ENCODE results near the gene SLC48A1. TPM values are rescaled to one million over a fixed set of nuclear protein-coding genes. Genes with fewer than 3 reads are reported as not detected.

SLC48A1 gene
- polyA plus RNA-seq, 1 donor (not counting 4 experiments of a cell fraction or from before 2014, with no cell fraction given) = 8.1 TPM

DNA sequence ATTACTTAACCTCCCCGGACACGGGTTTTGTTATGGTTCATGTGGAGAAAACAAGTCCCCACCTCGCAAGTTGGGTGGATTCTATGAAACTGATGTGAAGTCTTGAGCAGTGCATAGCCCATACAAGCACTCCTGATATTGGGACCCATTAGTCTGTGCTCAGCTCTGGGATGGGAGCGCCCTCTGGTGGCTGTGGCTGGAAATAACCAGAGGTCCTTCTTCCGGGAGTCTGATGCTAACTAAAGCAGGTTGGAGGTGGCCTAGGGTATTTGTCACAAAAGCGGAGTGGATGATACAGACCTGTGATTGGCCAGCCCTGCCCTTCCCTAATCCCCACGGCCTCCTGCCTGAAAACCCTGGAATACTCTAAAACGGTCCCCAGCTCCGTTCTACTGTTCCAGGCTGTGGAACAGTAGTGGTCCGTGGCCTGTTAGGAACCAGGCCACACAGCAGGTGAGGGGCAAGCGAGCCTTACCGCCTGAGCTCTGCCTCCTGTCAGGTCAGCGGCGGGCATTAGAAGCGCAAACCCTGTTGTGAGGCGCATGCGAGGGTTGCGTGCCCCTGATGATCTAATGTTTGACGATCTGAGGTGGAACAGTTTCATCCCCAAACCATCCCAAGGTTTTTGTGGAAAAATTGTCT, 6.4 kb downstream of the SLC48A1 start:
- Histone ChIP-seq H3K4me2 (ENCODE audit: control insufficient read depth, extremely low read depth, insufficient read depth, low read depth, low read length) (no peak overlapping the region), H4K20me1 (ENCODE audit: control insufficient read depth, extremely low read depth, insufficient read depth, low read length) (no peaks in the 10 kb centered on the region), H3K27me3 (ENCODE audit: control insufficient read depth, extremely low read depth, insufficient read depth, low read length) (no peaks in the 10 kb centered on the region), H3K9me3 (ENCODE audit: control insufficient read depth, low read depth, low read length) (no peaks in the 10 kb centered on the region), H3K79me2 (ENCODE audit: control insufficient read depth, insufficient read depth, low read length) (peaks cover 9% of the 10 kb centered on the region), H3K9ac (ENCODE audit: control insufficient read depth, extremely low read depth, insufficient read depth, low read length) (no peak overlapping the region), H3K4me1 (ENCODE audit: control insufficient read depth, extremely low read depth, insufficient read depth, low read length) (peaks cover 42% of the 10 kb centered on the region), H3K27ac (ENCODE audit: control insufficient read depth, insufficient read depth, low read length) (no peak overlapping the region), H3K36me3 (ENCODE audit: control insufficient read depth in 2 of 2, extremely low read depth in 1 of 2, insufficient read depth in 2 of 2, low read length in 2 of 2) (peaks cover 3 to 19% of the 10 kb centered on the region in 2 experiments), H3K4me3 (ENCODE audit: control insufficient read depth in 2 of 3, extremely low read depth in 1 of 3, insufficient read depth in 2 of 3, low read depth in 1 of 3, low read length in 3 of 3) (no peak overlapping the region), H3K9me1 (ENCODE audit: control insufficient read depth, extremely low read depth, insufficient read depth, low read length) (peaks cover 3% of the 10 kb centered on the region), H2AFZ (ENCODE audit: control insufficient read depth, low read length) (no peak overlapping the region)
- dilution Hi-C loops (cut with MboI; ENCODE audit: extremely low pct_ligation_motif_present, low sequenced_read_pairs) = no loop called here
- TF ChIP-seq, protein P1, sequence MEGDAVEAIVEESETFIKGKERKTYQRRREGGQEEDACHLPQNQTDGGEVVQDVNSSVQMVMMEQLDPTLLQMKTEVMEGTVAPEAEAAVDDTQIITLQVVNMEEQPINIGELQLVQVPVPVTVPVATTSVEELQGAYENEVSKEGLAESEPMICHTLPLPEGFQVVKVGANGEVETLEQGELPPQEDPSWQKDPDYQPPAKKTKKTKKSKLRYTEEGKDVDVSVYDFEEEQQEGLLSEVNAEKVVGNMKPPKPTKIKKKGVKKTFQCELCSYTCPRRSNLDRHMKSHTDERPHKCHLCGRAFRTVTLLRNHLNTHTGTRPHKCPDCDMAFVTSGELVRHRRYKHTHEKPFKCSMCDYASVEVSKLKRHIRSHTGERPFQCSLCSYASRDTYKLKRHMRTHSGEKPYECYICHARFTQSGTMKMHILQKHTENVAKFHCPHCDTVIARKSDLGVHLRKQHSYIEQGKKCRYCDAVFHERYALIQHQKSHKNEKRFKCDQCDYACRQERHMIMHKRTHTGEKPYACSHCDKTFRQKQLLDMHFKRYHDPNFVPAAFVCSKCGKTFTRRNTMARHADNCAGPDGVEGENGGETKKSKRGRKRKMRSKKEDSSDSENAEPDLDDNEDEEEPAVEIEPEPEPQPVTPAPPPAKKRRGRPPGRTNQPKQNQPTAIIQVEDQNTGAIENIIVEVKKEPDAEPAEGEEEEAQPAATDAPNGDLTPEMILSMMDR (optimal IDR thresholded peaks at IDR 0.05 in 1 of 3, IDR thresholded peaks at IDR 0.05 in 1 of 3, conservative IDR thresholded peaks at IDR 0.05 in 1 of 3; ENCODE audit: extremely low read depth in 1 of 3, insufficient read depth in 2 of 3, low read length in 3 of 3) = peak in 2 of 3 experiments; percentile 87 to 96
- TF ChIP-seq EZH2 (IDR thresholded peaks at IDR 0.05; ENCODE audit: low read length) = no peak
- peak; percentile 77 for FAIRE-seq
- DNase-seq (ENCODE audit: low read depth, low spot score) = peak; percentile 55

- H2AFZ ChIP-seq (ENCODE audit: control insufficient read depth, low read length) = no peak overlapping the region
- TF ChIP-seq, protein P1 (optimal IDR thresholded peaks at IDR 0.05 in 1 of 3, IDR thresholded peaks at IDR 0.05 in 1 of 3, conservative IDR thresholded peaks at IDR 0.05 in 1 of 3; ENCODE audit: extremely low read depth in 1 of 3, insufficient read depth in 2 of 3, low read length in 3 of 3) = no peak
- TF ChIP-seq EZH2 (IDR thresholded peaks at IDR 0.05; ENCODE audit: low read length) = no peak
- dilution Hi-C loops (cut with MboI; ENCODE audit: extremely low pct_ligation_motif_present, low sequenced_read_pairs) = no loop called here
- no peak overlapping the region for H3K4me2 ChIP-seq (ENCODE audit: control insufficient read depth, extremely low read depth, insufficient read depth, low read depth, low read length)
- H3K27me3 ChIP-seq (ENCODE audit: control insufficient read depth, extremely low read depth, insufficient read depth, low read length) = no peaks in the 10 kb centered on the region
- FAIRE-seq = no peak
- H3K36me3 ChIP-seq (ENCODE audit: control insufficient read depth in 2 of 2, extremely low read depth in 1 of 2, insufficient read depth in 2 of 2, low read length in 2 of 2) = peaks cover 5 to 23% of the 10 kb centered on the region in 2 experiments
- no peaks in the 10 kb centered on the region for H3K9me3 ChIP-seq (ENCODE audit: control insufficient read depth, low read depth, low read length)
- no peak overlapping the region for H3K4me3 ChIP-seq (ENCODE audit: control insufficient read depth in 2 of 3, extremely low read depth in 1 of 3, insufficient read depth in 2 of 3, low read depth in 1 of 3, low read length in 3 of 3)
- no peak for DNase-seq (ENCODE audit: low read depth, low spot score)
- H3K79me2 ChIP-seq (ENCODE audit: control insufficient read depth, insufficient read depth, low read length) = peaks cover 5% of the 10 kb centered on the region
- peaks cover 37% of the 10 kb centered on the region for H3K4me1 ChIP-seq (ENCODE audit: control insufficient read depth, extremely low read depth, insufficient read depth, low read length)
- no peak overlapping the region for H3K27ac ChIP-seq (ENCODE audit: control insufficient read depth, insufficient read depth, low read length)
- no peak overlapping the region for H3K9ac ChIP-seq (ENCODE audit: control insufficient read depth, extremely low read depth, insufficient read depth, low read length)
- no peaks in the 10 kb centered on the region for H4K20me1 ChIP-seq (ENCODE audit: control insufficient read depth, extremely low read depth, insufficient read depth, low read length)
- H3K9me1 ChIP-seq (ENCODE audit: control insufficient read depth, extremely low read depth, insufficient read depth, low read length) = peaks cover 3% of the 10 kb centered on the region
Observed at GRCh38 chr12:47779943-47780504, 7.0 kb downstream of the SLC48A1 start.
